OCI-LY1 (cell line): ENCODE results near the gene NASP.

Experiments used
- H2AFZ ChIP-seq: fragments of 200-600 bp; sonication (generic), shearing (Covaris generic); 2 replicates; pipeline ENCODE4 v1.6.0; 2014; ENCODE audit warnings: antibody characterized with exemption, mild to moderate bottlenecking, low read length
- H3F3A ChIP-seq: fragments of 200-600 bp; sonication (generic), shearing (Covaris generic); 2 replicates; pipeline ENCODE4 v1.6.0; 2014; ENCODE audit warnings: mild to moderate bottlenecking, antibody characterized with exemption, low read length, moderate library complexity; ENCODE audit not compliant: insufficient read depth
- H3K27ac ChIP-seq: fragments of 200-600 bp; sonication (generic); 2 replicates; pipeline ENCODE4 v1.5.1; 2014; ENCODE audit warnings: low read length, mixed run types, mild to moderate bottlenecking, low read depth; ENCODE audit not compliant: poor library complexity, severe bottlenecking
- H3K27me3 ChIP-seq: fragments of 200-600 bp; sonication (generic); 2 replicates; pipeline ENCODE4 v1.6.0; 2014; ENCODE audit warnings: antibody characterized with exemption, mild to moderate bottlenecking, low read length, moderate library complexity; ENCODE audit not compliant: insufficient read depth
- H3K36me3 ChIP-seq: fragments of 200-600 bp; sonication (generic); 2 replicates; pipeline ENCODE4 v1.6.1; 2014; ENCODE audit warnings: mild to moderate bottlenecking, antibody characterized with exemption, low read length, moderate library complexity, mixed read lengths; ENCODE audit not compliant: insufficient read depth
- H3K4me1 ChIP-seq: fragments of 200-600 bp; sonication (generic); 2 replicates; pipeline ENCODE4 v1.5.1; 2014; ENCODE audit warnings: mild to moderate bottlenecking, low read length, moderate library complexity; ENCODE audit not compliant: insufficient read depth, severe bottlenecking
- H3K4me2 ChIP-seq: fragments of 200-600 bp; sonication (generic), shearing (Covaris generic); 2 replicates; pipeline ENCODE4 v1.6.1; 2014; ENCODE audit warnings: low read length
- H3K4me3 ChIP-seq: fragments of 200-600 bp; sonication (generic); 2 replicates; pipeline ENCODE4 v1.5.1; 2014; ENCODE audit warnings: low read length, low read depth, mild to moderate bottlenecking, mixed read lengths; ENCODE audit not compliant: poor library complexity, severe bottlenecking
- H3K79me2 ChIP-seq: fragments of 200-600 bp; shearing (Covaris generic); 2 replicates; pipeline ENCODE4 v1.6.1; 2016; ENCODE audit warnings: mixed run types, low read length, mixed read lengths; ENCODE audit not compliant: insufficient read depth
- H3K9ac ChIP-seq: fragments of 200-600 bp; sonication (generic), shearing (Covaris generic); 2 replicates; pipeline ENCODE4 v1.6.1; 2014; ENCODE audit warnings: mild to moderate bottlenecking, low read length, mixed read lengths
- H3K9me2 ChIP-seq: fragments of 200-600 bp; sonication (generic), shearing (Covaris generic); 2 replicates; pipeline ENCODE4 v1.6.1; 2014; ENCODE audit warnings: low read depth, mild to moderate bottlenecking, low read length, mixed read lengths
- H3K9me3 ChIP-seq: fragments of 200-600 bp; shearing (Covaris generic); 2 replicates; pipeline ENCODE4 v1.6.1; 2014; ENCODE audit warnings: low read length, mixed read lengths
- H4K20me1 ChIP-seq: fragments of 200-600 bp; sonication (generic), shearing (Covaris generic); 2 replicates; pipeline ENCODE4 v1.6.0; 2016; ENCODE audit warnings: mild to moderate bottlenecking, low read length; ENCODE audit not compliant: insufficient read depth
- CTCF ChIP-seq: fragments of 200-600 bp; sonication (generic), shearing (Covaris generic); IDR thresholded peaks from 2 replicates; pipeline ENCODE4 v1.5.1; 2017; ENCODE audit warnings: mild to moderate bottlenecking, antibody characterized with exemption, low read length, moderate library complexity, mixed read lengths
- EZH2 ChIP-seq: fragments of 200-600 bp; sonication (generic), shearing (Covaris generic); IDR thresholded peaks from 2 replicates; pipeline ENCODE4 v1.8.0; 2017; ENCODE audit warnings: borderline replicate concordance, mixed run types, mild to moderate bottlenecking, antibody characterized with exemption, low read length, moderate library complexity, mixed read lengths

Gene NASP

GRCh38 chr1:45569571-45569961, 14.3 kb upstream of the NASP start:
- no peaks in the 10 kb centered on the region for H3F3A ChIP-seq
- peaks cover 62% of the 10 kb centered on the region for H3K36me3 ChIP-seq
- H3K4me1 ChIP-seq, result no peaks in the 10 kb centered on the region
- no peak for TF ChIP-seq EZH2
- no peak for TF ChIP-seq CTCF
- no peaks in the 10 kb centered on the region for H3K9me3 ChIP-seq
- no peak overlapping the region for H3K27ac ChIP-seq
- no peaks in the 10 kb centered on the region for H4K20me1 ChIP-seq
- H3K79me2 ChIP-seq, result no peaks in the 10 kb centered on the region
- no peak overlapping the region for H3K9ac ChIP-seq
- no peak overlapping the region for H3K4me3 ChIP-seq
- no peak overlapping the region for H2AFZ ChIP-seq
- no peaks in the 10 kb centered on the region for H3K27me3 ChIP-seq
- H3K4me2 ChIP-seq, result no peak overlapping the region
- no peaks in the 10 kb centered on the region for H3K9me2 ChIP-seq

GRCh38 chr1:45569962-45570581, 13.8 kb upstream of the NASP start:
- Histone ChIP-seq H3K4me3 (no peak overlapping the region), H3K9ac (no peak overlapping the region), H3K9me2 (no peaks in the 10 kb centered on the region), H3K27me3 (no peaks in the 10 kb centered on the region), H3K36me3 (peaks cover 62% of the 10 kb centered on the region), H4K20me1 (no peaks in the 10 kb centered on the region), H3K79me2 (no peaks in the 10 kb centered on the region), H3K27ac (no peak overlapping the region), H2AFZ (no peak overlapping the region), H3K4me1 (no peaks in the 10 kb centered on the region), H3F3A (no peaks in the 10 kb centered on the region), H3K4me2 (no peak overlapping the region), H3K9me3 (no peaks in the 10 kb centered on the region)
- TF ChIP-seq CTCF, result peak; percentile 94
- no peak for TF ChIP-seq EZH2

GRCh38 chr1:45570631-45571030, 13.2 kb upstream of the NASP start:
- no peaks in the 10 kb centered on the region for H3K27me3 ChIP-seq
- no peaks in the 10 kb centered on the region for H3K9me3 ChIP-seq
- no peaks in the 10 kb centered on the region for H3K79me2 ChIP-seq
- H3K4me1 ChIP-seq, result no peaks in the 10 kb centered on the region
- no peak overlapping the region for H2AFZ ChIP-seq
- H4K20me1 ChIP-seq, result no peaks in the 10 kb centered on the region
- TF ChIP-seq CTCF (no peak), EZH2 (no peak)
- no peak overlapping the region for H3K9ac ChIP-seq
- peaks cover 60% of the 10 kb centered on the region for H3K36me3 ChIP-seq
- H3K4me3 ChIP-seq, result no peak overlapping the region
- no peaks in the 10 kb centered on the region for H3K9me2 ChIP-seq
- H3K27ac ChIP-seq, result no peak overlapping the region
- no peak overlapping the region for H3K4me2 ChIP-seq
- H3F3A ChIP-seq, result no peaks in the 10 kb centered on the region
